HG03108 (cell line): Measurements from ENCODE around the gene ATP5F1E.
"Not testable (repeated sequence)": the region's sequence is repeated elsewhere in the genome, so short reads cannot be mapped to it uniquely, and the experiment has no call there.

Experiments
- ATAC-seq: cut with Tn5 transposase; IDR thresholded peaks from one replicate; pipeline ENCODE4 v1.9.1; 2021; ENCODE audit warnings: moderate library complexity; ENCODE audit not compliant: unreplicated experiment

Gene ATP5F1E

DNA sequence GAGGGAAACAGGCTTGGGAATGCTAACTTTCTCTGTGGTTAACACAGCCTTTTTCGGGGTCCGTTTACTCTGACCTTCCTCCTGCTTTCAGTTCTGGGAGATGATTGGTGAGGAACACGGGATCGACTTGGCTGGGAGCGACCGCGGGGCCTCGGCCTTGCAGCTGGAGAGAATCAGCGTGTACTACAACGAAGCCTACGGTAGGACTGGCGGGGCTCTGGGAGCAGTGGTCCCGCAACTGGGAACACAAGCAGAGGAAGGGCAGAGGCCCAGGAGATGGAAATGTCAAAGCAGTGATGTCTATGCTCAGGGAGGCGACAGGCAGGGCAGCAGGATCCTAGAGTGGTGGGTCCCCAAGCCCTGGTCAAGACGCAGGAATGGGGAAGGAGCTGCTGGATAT is 9.4 kb downstream of the ATP5F1E start:
- no peak for ATAC-seq

DNA sequence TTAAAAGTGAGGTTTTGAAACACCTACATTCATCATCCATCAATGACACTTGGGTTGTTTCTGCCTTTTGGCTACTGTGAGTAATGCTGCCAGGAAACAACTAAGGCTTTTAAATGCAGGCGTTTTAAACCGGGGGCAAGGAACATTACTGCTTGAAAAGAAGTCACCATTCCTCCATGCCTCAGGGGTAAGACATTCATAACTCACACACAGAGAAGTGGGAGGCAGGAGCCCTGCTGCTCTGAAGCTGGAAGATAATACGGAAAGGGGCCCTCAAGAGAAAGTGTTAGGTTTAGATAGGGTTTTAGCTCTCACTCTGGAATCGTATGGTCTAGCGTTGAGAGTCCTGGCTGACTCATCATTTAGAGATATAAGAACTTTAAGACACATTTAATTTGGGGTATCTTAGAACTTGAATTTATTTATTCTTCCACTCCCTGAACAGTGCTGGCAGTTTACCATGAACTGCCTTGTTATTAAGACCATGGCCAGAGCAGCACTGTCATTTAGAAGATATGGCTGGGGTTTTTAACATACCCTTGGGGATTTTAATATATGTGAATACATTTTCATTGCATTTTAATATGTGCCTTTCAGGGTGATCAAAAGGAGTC is 11.1 kb downstream of the ATP5F1E start:
- ATAC-seq, result no peak

DNA sequence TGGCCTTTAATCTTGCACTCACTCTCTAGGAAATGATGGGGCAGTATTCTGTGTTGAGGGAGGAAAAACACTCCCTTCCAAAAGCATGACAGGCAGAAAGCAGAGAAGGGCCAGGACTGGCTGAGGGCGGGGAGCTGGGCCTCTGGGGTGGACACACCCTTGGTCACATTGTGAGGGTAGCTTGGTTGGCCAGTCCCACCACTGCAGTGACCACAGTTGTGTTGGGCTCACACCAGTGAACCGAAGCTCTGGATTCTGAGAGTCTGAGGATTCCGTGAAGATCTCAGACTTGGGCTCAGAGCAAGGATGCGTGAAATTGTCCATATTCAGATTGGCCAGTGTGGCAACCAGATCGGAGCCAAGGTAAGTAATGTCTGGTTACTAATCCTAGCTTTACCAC is 12.9 kb downstream of the ATP5F1E start, which contains the start of gene TUBB1:
TUBB1 (plus strand) TSS at position 213 of the 400 bp plus-strand sequence; CDS start at position 307, 94 bp downstream.
- ATAC-seq, result no peak

DNA sequence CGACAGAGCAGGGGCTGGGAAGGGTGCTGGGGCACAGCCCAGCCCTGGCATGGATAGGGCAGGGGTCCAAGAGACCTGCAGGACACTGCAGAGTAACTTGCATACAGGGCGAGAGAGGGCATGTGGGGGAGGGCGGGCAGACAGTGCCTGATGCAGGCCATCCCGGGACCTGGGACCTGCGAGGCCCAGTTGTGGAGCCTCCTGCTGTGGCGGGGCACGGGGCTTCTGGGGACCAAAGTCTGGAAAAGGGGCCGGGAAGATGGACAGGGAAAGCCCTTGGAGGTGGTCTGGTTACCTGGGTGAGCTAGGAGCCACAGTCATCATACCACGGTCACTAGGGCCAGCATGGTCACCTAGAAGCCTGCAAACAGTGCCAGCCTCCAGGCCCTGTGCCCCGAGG is 13.3 kb downstream of the ATP5F1E start:
- ATAC-seq, result no peak

DNA sequence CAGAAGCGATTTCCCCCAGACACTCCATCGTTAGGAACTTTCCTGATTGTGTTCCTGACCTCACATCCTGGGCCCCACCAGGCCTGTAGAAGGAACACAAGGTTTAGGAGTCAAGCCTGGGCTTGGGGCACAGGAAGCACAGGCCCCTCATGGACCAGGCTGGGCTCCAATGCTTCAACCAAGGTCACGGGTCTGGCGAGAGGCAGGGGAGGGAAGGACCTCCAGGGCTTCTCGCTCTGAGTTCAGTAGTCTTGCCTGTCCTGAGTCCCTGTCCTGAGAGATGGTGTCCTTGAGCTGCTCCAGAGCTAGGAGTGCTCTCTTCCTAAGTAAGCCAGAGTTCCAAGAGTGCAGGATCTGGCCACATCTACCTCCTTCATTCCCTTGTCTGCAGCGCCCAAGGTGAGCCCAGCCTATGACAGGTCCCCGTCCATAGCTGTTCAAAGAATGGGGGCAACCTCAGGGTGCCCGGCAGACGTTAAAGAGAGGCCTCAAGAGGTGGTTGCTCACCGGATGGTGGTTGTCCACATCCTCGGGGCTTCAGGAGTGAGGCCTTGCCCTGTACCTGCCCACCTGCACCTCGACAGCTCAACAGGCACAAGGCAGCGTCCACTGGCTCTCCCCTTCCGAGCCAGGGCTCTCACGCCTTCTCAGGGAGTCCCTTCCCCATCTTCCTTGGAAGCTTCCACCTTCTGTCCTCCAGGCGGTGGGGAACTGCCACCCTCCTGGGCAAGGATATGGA is 14.5 kb downstream of the ATP5F1E start:
- no peak for ATAC-seq

DNA sequence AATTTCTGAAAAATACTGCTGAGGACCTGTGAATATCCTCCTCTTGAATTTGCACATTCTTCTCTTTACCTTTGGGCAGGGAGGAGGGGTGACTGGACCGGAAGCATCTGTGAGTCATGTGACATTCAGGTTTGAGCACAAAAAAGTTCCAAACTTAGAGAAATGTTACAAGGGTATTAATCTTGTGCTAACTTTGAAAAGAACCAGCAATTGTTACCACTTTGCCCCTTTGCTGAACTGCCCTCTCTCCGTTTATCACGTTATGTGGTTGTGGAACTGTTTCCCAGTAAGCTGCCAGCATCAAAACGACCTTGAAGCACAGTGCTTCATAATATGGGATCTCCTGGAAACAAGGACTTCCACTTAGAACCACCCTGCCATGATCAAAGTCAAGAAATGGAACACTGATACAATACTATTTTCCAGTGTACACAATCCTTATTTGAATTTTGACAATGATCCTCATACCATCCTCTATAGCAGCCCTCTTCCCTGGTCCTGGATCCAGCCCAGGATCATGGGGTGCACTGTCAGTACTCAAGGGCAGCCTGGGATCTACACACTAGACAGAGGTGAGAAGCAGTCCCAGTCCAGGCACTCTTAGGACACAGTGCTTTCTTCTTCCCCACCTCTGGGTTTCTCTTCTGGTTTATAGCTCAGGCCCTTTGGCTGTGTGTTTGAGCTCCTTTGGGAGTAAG is 15.2 kb downstream of the ATP5F1E start:
- ATAC-seq, result no peak

DNA sequence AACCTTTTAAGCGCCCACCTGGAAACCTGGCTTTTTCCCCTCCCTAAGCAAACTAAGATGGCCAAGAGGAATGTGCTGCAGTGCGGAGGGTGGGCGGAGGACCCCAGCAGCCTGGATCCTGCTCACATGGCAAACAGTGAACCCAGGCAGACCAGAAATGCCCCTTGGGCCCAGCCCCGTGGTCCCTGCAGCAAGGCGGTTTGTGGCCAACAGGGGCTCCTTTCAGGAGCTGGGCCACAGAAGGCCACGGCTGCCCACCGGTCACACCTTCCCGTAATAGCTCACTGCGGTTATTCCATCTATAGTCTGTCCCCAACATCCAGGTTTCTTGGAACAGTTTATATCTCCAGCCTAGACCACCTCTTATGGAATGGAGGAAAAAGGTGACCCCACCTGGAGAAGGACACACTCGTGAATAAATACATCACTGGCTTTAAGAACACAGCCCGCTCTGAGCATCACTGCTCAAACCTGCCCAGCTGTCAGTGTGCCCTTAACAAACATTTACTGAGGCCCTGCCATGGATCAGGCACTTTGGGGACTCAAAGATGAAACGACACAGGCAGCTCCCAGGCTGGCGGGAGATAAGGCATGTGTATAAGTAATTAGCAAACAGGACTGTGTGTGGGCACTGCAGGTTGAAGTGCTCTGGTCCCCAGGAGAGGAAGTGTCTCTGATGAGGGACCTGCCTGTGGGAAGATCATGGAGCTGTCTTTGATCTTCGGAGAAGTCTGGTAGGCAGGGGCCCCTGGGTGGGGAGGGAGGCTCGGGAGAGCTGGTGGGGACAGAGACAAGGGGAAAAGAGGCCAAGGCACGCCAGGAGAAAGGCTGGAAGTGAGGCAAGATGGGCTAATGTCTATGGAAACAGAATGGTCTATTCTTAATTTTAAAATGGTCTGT is 16.1 kb downstream of the ATP5F1E start:
- ATAC-seq, result no peak

DNA sequence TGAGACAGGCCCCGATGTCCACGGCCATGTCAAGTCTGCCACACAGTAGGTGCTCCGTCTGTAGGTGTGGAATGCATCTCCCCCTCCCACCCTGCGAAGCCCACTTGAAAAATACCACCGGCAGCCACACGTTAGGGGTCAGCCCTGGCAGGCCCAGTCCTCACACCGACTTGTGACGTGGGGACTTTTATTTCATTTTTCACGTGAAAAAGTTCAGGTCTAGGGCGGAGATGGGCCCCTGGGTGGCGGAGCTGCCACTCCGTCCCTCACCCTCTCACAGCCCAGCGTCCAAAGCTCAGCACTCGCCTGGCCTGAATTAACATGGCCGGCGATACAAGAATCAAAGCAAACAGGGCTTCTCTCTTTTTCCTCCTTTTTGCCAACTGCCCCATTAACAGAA is 16.7 kb downstream of the ATP5F1E start:
- ATAC-seq, result no peak

DNA sequence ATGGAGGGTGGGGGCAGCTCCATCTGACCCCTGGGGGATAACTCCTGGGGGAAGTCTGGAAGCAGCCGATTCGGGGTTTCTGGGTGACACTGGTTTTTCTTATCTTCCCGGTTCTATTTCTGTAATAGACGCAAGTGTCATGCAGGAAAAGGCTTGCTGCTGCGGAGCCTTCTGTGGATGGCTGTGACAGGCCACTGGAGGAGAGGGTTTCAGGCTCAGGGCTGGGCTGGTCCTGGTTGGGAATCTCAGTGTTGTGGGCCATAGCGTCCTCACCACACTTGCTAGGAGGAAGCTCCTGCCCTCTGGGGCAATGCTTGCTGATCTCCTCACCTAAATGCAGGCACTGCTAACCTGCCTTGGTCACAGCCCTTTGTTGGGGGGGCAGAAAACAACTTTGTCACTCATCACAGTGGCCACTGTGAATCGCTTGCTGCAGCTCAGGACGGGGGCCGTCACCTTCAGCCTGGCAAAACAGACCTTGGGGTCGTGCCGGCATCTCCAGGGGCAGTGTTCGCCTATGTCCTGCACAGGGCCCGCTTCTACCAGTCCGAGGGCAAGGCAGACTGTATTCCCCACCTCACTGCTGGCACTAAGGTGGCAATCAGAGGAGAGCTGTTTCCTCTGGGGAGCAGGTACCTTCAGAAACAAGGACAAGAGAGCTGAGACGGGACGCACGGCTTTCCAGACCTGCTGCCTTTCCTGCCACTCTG is 17.3 kb downstream of the ATP5F1E start:
- no peak for ATAC-seq

DNA sequence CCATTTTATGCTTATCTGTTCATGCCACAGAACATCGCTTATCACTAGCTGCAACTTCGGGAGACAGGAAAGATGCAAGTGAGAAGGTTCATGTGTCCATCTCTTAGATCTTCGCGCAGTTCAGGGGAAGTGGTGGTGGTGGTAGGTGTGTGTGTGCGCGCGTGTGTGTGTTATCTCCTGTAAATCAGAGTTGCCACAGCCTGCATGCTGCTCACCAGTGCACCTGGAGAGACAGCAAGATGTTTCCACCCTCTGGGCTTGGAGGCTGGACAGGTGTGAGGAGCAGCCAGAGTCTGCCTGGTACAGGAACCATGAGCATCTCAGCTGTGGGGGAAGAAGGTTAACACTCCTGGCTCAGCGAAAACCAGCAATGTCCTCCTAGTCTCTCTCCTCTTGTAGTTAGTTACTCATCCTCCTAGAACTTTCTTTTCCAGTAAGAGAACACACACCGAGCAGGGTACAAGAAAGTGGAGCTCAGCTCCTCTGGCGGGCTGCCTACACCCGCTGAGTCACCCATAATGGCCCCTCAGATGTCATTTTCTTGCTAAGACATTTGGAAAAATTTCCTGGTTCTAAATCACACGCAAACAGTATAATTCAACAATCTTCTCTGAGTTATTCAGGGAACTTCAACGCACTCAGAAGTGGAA is 18.1 kb downstream of the ATP5F1E start:
- ATAC-seq, result no peak

DNA sequence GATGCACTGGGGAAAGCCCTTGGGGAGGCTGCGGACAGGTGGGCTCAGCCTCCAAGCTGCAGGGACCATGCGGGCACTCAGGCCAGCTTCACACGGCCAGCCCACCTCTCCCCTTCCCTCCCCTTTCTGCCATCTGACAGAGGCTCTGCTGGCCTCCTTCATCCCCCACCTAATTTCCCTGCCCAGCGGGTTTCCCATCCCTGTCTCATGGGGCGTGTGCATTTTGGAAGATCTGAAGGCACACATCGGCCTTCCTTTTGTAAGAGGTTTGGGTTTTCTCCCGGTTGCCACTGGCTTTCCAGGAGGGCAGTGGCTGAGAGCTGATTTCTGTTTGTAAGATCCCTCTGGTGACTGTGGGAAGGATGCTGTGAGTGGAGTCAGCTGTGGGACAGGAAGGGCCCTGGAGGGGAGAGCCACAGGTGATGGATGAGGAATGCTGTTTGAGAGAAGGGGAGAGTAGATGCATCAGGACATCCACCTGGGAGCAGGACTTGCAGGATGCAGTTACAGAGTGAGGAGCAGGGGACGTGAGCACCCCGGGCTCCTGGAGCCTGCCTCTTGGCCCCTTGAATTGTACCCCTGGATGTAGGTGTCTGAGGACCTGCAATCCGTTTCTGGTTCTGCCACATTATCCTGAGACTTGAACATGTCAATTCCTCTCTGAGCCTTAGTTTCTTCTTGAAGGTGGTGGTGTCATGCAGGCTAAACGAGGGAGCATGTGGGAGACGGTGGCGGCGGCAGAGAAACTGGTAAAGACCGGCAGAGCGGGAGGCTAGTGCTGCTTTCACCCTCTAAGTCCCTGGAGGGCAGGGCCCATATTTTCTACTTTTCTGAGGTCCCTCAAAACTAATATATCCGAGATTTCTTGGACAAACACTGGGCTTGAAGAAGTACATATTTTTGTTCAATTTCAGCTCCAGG is 18.8 kb downstream of the ATP5F1E start:
- ATAC-seq, result no peak

DNA sequence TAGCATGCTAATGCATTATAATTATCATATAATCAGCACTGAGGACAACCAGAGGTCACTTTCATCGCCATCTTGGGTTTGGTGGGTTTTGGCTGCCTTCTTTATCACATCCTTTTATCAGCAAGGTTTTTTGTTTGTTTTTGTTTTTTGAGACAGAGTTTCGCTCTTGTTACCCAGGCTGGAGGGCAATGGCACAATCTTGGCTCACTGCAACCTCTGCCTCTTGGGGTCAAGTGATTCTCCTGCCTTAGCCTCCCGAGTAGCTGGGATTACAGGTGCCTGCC is 20.3 kb downstream of the ATP5F1E start:
- ATAC-seq, result not testable (repeated sequence)

DNA sequence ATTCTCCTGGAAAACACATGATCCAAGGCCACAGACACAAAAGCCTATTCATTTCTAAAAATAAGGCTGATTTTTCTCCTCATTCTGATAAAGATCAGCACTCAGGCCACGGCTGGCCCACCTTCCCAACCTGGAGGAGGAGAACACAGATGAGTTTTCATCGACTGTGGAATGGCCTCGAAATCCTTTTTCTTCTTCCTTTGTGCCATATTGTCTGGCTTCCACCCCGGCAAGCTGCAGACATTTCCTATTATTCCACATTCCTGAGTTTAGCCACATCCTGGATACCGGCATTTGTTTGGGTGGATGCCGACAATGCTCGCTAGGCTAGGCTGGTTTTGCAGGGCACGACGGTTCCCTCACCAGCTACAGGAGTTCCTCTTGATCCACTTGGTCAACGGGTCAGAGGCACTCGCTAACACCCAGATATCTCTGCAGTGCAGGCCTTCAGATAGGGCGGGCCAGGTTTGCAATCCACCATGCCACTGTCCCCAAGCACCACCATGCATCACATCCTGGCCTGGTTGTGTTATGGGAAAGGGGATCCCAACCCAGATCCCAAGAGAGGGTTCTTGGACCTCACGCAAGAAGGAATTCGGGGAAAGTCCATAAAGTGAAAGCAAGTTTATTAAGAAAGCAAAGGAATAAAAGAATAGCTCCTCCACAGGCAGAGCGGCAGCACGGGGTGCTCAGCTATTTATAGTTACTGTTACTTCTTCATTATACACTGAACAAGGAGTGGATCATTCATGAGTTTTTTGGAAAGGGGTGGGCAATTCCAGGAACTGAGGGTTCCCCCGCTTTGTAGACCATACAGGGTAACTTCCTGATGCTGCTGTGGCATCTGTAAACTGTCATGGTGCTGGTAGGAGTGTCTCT is 20.9 kb downstream of the ATP5F1E start:
- no peak for ATAC-seq

DNA sequence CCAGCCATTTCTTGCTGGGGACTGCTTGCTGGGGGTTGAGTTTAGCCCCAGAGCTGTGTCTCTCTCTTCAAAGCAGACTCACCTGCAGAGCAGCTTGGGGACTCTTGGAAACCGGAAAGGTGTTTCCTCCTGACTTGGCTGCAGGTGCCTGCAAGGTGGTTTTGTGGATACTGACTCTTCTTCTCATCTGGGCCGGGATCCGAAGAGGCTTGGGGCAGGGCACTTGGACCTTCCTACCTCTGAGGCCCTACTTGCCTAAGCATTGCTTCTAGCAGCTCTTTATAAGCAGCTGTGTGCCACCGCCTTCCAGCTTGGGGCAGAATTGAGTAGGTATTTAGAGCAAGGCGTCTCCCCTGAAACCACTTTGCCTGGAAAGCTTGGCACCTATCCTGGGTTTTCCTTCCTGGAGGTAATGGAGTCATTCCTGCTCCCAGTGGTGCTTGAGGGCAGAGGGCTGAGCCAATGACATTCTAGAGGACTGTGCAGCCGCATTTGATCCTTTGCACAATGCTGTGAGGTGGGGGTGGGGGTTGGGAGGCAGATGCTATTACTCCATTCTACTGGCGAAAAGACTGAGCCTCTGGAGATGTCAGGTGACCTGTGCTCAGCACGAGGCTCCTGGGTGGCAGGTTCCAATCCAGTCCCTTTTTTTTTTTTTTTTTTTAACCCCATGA is 21.7 kb downstream of the ATP5F1E start:
- ATAC-seq, result no peak

DNA sequence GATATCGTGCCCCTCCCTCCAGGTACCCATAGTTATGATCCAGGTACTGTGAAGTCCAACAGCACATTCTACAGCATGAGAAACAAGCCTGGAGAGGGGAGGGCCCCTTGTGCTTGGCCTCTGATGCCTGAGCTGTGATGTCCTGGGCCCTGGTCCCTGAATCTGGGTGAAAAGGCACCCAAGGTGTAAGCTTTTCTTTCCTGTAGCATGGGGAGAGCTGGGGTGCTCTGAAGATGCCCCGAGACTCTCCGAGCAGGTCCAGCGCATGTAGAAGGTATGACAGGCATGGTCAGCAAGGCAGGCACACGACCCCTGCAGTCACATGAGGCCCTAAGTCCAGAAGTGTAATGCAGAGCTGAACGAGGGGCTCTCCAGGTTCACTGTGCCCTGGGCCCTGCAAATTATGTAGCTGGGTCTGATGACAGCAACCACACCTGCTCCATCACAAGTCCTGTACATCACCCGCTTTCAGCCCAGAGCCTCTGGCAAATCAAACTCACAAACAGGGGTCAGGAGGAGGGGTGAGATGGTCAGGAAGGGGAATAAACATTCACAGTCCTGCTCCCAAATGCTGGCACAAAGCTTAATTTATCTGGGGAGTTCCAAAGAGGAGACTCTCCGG is 23.3 kb downstream of the ATP5F1E start:
- no peak for ATAC-seq

DNA sequence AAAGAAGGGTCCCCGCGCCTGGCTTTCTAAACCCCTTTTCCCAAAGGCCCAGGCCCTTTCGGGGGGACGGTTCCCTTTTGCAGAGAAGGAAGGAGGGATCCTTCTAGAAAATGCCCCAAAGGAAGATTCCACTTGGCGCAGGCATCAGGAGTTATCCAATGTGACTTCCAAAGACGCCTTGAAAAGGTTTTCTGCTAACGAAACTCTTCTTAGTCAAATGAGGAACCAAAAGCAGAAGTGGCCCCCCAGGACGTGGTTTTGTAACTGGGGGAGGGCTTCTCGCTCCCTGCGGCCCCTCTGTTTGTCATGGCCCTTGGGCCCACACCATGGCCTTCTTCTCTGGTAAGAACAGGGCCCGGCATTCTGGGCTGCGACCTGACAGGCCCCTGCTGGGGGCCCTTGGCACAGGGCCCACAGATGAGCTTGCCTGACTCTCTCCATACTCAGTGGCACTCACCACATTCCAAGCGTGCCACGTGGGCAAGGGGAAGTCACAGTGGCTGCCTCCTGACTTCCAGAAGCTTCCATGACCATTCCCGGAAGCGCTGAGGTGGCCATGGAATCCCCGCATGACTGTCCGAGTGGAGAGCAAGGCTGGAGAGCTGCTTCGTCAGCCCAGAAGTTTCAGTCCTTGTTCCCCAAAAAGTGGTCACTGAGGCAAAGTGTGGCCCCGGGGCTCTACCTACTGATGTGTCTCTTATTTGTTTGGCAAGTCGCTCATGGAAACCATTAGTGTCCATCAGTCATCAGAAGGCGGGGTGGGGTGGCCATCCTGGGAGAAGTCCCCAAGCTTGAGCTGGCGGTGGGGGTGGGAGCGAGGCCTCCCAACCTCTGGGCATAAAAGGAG is 24.2 kb downstream of the ATP5F1E start:
- peak; percentile 21 for ATAC-seq
